GM19438 (cell line): ENCODE data around the gene CRABP1.

ENCODE experiments used
- ATAC-seq: cut with Tn5 transposase; IDR thresholded peaks from one replicate; pipeline ENCODE4 v1.9.1; 2021; ENCODE audit warnings: low read depth; ENCODE audit not compliant: unreplicated experiment

The CRABP1 gene

GRCh38 chr15:78396976-78397375, 56.8 kb downstream of the CRABP1 start:
- ATAC-seq: no peak

DNA sequence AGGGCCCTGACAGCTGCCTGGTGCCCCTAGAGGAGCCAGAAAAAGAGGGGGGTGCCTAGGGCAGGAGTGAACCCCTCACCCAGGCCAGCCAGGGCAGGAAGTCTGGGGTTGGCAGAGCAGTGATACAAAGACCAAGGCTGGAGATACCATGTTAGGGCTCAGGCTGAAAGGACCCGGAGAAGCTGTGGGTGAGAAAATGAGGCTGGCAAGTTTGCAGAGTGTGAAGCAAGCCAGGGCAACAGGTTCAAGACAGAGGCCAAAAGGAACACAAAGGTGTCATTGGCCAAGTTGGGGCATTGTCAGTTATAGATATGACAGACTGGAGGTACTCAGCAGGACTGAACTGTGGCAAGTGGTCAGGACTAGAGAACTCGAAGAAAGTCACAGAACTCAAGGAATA, 57.2 kb downstream of the CRABP1 start:
- ATAC-seq: no peak
